Prostate gland (tissue), 2 donors: ENCODE data around the gene FBXL7.

ENCODE experiments used
- POLR2A ChIP-seq: fragments of 450-650 bp; IDR thresholded peaks from one replicate; pipeline ENCODE4 v1.6.1; 2016; ENCODE audit warnings: antibody characterized with exemption, mild to moderate bottlenecking
- TF ChIP-seq, protein P1 (sequence below), 4 experiments: fragments of 200-600 bp in 2 of 4; fragments of 450-650 bp in 2 of 4; sonication (generic) in 2 of 4; IDR thresholded peaks; 1 replicate in 3 of 4; 2 replicates in 1 of 4; pipeline ENCODE4 v1.5.1; 2016 to 2019; ENCODE audit warnings: antibody characterized with exemption in 4 of 4, mild to moderate bottlenecking in 2 of 4, moderate library complexity in 2 of 4

DNA sequence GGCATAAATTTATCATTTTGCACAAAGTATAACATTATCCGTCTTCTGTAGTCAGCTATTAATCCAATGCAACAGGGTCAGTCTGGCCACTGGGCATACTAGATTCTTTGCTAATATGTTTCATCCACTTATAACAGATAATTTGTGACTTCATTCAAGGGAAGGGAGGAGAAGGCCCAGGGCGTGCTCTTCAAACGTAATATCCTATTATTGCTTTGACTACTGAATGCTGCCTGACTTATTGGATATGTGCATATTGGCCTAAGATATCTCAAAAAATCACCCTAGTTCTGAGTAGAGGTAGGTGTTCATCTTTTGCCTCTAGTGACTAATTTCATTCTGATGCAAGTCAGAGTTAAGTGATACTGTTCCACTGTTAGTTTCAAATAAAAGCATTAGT lies 6.9 kb downstream of the FBXL7 start:
- TF ChIP-seq, protein P1, sequence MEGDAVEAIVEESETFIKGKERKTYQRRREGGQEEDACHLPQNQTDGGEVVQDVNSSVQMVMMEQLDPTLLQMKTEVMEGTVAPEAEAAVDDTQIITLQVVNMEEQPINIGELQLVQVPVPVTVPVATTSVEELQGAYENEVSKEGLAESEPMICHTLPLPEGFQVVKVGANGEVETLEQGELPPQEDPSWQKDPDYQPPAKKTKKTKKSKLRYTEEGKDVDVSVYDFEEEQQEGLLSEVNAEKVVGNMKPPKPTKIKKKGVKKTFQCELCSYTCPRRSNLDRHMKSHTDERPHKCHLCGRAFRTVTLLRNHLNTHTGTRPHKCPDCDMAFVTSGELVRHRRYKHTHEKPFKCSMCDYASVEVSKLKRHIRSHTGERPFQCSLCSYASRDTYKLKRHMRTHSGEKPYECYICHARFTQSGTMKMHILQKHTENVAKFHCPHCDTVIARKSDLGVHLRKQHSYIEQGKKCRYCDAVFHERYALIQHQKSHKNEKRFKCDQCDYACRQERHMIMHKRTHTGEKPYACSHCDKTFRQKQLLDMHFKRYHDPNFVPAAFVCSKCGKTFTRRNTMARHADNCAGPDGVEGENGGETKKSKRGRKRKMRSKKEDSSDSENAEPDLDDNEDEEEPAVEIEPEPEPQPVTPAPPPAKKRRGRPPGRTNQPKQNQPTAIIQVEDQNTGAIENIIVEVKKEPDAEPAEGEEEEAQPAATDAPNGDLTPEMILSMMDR (IDR thresholded peaks at IDR 0.05) = no peak
- TF ChIP-seq POLR2A = no peak
